Coronary artery (tissue), 2 donors: Measurements from ENCODE around the gene RAB10.
A peak's percentile ranks its signal among the peaks of the same experiment; 100 is the strongest.
"Not testable (repeated sequence)": the region's sequence is repeated elsewhere in the genome, so short reads cannot be mapped to it uniquely, and the experiment has no call there.

ENCODE experiments used
- DNase-seq: peaks from one replicate; pipeline ENCODE4 v3.0.0-alpha.2; 2017; ENCODE audit warnings: low spot score
- H3K27ac ChIP-seq, 2 donors: fragments of 200-600 bp; sonication (generic); one replicate each; pipeline ENCODE4 v1.5.1; 2016 to 2019
- H3K4me3 ChIP-seq: fragments of 200-600 bp; sonication (generic); 2 replicates; pipeline ENCODE4 v1.5.1; 2016; ENCODE audit warnings: mild to moderate bottlenecking, moderate library complexity
- TF ChIP-seq, protein P1 (sequence below): fragments of 200-600 bp; sonication (generic); IDR thresholded peaks from one replicate; pipeline ENCODE4 v1.5.1; 2019; ENCODE audit warnings: antibody characterized with exemption

Gene RAB10

GRCh38 chr2:26162963-26163362 is 129.1 kb downstream of the RAB10 start:
- Histone ChIP-seq H3K4me3 (no peak overlapping the region), H3K27ac (no peak overlapping the region)
- TF ChIP-seq, protein P1, sequence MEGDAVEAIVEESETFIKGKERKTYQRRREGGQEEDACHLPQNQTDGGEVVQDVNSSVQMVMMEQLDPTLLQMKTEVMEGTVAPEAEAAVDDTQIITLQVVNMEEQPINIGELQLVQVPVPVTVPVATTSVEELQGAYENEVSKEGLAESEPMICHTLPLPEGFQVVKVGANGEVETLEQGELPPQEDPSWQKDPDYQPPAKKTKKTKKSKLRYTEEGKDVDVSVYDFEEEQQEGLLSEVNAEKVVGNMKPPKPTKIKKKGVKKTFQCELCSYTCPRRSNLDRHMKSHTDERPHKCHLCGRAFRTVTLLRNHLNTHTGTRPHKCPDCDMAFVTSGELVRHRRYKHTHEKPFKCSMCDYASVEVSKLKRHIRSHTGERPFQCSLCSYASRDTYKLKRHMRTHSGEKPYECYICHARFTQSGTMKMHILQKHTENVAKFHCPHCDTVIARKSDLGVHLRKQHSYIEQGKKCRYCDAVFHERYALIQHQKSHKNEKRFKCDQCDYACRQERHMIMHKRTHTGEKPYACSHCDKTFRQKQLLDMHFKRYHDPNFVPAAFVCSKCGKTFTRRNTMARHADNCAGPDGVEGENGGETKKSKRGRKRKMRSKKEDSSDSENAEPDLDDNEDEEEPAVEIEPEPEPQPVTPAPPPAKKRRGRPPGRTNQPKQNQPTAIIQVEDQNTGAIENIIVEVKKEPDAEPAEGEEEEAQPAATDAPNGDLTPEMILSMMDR = no peak
- DNase-seq = peak; percentile 35

- no peak overlapping the region for H3K4me3 ChIP-seq
- TF ChIP-seq, protein P1 = no peak
- peak; percentile 8 for DNase-seq
- H3K27ac ChIP-seq = no peak overlapping the region
Observed at GRCh38 chr2:26164231-26164630, 130.3 kb downstream of the RAB10 start.

DNA sequence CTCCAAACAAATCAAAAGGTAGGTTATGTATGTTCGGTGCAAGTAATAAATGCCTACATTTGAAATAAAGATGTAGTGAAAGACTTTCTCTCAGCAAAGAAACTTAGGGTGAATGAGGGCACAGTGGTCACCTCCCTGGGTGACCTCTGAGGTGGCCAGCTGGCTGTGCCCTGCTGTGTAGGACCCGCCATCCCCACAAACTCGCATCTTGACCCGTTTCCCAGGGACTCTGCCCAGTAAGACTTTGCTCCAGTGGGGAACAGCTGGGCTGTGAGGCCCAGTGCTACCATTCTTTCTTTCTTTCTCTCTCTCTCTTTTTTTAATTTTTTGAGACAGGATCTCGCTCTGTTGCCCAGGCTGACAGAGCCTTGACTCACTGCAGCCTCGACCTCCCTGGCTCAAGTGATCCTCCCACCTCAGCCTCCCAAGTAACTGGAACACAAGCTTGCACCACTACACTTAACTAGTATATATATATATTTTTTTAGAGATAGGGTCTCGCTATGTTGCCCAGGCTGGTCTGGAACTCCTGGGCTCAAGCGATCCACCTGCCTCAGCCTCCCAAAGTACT is 130.8 kb downstream of the RAB10 start:
- H3K27ac ChIP-seq = no peak overlapping the region
- TF ChIP-seq, protein P1 = no peak
- peak; percentile 45 for DNase-seq
- H3K4me3 ChIP-seq = no peak overlapping the region

GRCh38 chr2:26165403-26165802 is 131.5 kb downstream of the RAB10 start:
- DNase-seq = peak; percentile 12
- no peak overlapping the region for H3K4me3 ChIP-seq
- TF ChIP-seq, protein P1 = no peak
- no peak overlapping the region for H3K27ac ChIP-seq

- H3K27ac ChIP-seq, H3K4me3 ChIP-seq: not testable (repeated sequence)
- peak; percentile 21 for DNase-seq
Observed at GRCh38 chr2:26166541-26166940, 132.7 kb downstream of the RAB10 start.

DNA sequence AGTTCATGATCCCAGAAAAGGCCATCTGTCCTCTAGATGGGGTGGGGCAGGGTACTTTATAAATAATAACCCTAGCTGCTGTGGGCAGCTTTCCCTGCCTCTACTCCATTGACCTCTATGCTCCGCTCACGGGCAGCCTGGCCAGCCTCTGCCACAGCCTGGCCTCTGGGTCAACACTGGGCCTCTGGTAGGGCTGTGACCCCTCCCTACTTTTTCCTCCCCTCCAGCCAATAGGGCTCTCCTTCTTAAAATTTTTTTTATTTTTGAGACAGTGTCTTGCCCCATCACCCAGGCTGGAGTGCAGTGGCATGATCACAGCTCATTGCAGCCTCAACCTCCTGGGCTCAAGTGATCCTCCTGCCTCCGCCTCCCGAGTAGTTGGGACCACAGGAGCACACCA is 134.9 kb downstream of the RAB10 start:
- no peak overlapping the region for H3K27ac ChIP-seq
- TF ChIP-seq, protein P1 = no peak
- no peak overlapping the region for H3K4me3 ChIP-seq
- DNase-seq = peak; percentile 31

- peak; percentile 36 for DNase-seq
- no peak overlapping the region for H3K4me3 ChIP-seq
- H3K27ac ChIP-seq = no peak overlapping the region
- TF ChIP-seq, protein P1 = no peak
Observed at GRCh38 chr2:26169226-26169625, 135.3 kb downstream of the RAB10 start.
